Activated effector memory CD4-positive, alpha-beta T cell treated with Interleukin-2 at 50 U/mL for 16 hours (primary cell): ENCODE measurements around the gene LUZP1.

Experiments used
- DNase-seq: peaks from one replicate; pipeline ENCODE4 v3.0.0-alpha.2; 2020

LUZP1 gene

DNA sequence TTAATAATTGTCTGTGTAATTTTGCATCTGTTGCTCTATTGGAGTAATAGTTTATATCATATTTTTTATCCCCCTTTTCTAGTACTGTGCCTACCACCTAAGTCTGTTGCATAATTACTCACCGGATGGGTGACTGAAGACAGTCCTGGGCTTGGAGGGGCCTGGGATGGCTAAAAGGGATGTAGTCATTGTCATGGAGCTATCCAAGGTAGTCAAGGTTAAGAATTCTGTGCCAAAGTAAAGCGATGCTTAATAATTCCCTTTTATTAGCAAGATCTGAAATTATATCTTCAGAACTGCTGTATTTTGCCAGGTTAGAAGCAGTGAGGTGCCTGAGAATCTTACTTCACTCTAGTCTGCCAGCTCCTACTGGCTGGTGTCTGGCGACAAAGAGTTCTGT is 87.8 kb downstream of the LUZP1 start:
- no peak for DNase-seq

DNA sequence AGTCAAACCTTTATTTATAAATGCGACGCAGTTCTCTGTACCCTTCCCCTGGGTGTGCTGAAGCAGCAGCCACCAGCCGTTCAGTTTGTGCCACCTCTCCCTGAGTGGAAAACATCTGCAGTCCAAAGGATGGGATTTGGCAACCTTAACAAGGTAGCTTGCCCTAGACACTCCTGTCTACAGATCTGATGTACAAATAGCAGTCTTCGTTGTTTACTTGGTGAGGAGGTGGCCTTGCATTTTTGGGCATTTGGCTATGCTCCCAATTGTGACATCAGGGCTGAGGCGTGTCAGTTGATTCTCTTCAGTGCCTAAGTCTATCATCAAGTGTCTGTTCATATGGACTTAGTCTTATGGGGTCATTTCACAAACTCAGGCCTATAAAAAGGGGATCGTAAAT is 89.6 kb downstream of the LUZP1 start:
- no peak for DNase-seq

DNA sequence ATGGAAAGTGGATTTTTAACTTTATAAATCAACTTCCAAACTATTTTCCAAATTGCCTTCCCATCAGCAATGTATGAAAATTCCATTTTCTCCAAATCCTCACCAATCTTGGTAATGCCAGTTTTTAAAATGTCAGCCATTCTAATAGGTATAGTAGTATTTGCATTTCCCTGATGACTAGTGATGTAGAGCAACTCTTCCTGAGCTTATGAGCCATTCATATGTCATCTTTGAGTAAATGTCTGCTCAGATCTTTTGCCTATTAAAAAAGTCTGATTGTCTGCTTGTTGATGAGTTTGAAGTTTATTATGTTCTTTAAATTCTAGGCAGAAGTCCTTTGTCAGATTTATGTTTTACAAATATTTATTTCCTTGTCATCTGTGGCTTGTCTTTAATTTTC is 94.6 kb downstream of the LUZP1 start:
- DNase-seq: no peak

DNA sequence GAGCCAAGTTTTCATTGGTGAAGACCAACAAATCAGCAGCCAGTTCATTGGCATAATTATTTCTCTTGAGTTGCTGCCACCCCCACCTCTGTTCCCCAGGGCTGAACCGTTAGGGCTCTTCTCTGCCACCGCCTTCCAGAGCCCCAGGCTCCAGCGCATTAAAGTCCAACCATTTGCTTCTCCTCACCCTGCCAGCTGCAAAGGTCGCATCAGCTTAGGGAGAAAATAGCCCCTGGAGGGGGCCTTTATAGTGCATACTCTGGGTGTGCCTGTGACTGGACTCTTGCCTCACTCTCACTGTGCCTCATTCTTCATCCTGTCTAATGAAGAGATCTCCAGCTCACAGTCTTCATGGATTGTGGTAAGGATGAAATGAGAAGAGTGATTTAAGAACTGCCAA is 99.0 kb downstream of the LUZP1 start:
- no peak for DNase-seq

DNA sequence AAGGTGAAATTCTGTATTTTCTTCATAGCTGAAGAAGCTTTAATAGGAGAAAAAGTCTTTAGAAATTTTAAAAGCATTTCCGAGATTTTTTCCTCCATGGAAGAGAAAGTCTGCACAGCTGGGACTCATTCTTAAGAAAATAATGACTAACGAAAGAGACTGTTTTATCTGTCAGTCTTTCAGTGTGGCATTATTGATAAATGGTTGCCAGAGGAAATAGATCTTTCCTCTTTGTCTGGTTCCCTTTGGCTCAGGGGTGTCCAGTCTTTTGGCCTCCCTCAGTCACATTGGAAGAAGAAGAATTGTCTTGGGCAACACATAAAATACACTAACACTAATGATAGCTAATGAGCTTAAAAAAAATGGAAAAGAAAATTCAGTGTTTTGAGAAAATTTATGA is 99.5 kb downstream of the LUZP1 start:
- no peak for DNase-seq

DNA sequence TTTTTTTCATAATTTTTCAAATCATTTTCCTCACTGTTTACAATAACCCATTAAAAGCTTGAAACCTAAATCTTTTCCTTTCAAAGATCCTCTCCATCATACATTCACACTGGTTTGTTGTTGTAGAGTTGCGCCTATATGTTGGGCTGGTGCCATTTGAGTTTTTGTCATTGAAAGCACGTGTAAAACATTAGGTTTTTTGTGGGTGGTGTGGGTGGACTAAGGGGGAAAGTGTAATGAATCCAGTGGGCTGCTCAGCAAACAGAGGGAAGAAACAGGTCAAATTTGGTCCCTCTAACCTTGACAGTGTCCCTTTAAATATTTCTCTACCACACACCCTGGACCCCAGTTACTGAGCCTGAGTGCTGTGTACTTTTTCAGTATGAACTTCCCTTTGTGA is 102.6 kb downstream of the LUZP1 start:
- DNase-seq: no peak

DNA sequence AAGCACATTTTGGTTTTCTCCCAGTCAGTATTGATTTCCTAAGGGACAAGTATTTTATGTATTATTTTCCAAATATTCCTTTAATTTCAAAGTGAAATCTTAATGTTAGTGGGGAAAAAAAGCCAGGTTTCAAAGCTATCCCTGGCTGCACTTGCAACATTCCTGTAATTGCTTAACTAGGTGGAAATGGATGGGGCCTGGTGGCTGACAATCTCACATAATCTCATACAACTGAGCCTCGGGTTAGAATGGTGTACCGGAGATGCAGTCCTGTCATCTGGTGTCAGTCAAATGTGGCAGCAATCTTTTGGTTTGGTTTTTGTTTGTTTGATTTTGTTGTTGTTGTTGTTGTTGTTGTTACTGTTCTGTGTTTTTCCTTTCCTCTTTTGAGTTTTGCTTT is 103.3 kb downstream of the LUZP1 start:
- DNase-seq: no peak

DNA sequence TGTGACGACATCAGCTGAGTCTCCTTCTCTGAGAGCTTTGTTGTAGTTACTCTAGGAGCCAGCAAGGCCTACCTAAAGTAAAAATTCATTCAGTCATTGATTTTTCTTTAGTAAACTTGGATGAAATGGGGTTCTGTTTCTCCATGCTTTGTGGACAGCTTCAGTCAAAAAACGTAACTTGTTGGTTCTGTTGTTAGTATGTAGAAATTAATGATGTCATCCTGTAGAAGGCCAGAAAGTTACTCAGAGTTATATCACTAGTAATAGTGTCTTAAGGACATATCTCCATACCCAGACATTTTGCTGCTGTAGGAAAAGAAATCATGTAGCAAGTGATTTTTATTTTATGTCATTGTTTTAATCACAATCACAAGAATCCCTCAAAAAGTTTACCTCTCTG is 106.4 kb downstream of the LUZP1 start:
- no peak for DNase-seq

DNA sequence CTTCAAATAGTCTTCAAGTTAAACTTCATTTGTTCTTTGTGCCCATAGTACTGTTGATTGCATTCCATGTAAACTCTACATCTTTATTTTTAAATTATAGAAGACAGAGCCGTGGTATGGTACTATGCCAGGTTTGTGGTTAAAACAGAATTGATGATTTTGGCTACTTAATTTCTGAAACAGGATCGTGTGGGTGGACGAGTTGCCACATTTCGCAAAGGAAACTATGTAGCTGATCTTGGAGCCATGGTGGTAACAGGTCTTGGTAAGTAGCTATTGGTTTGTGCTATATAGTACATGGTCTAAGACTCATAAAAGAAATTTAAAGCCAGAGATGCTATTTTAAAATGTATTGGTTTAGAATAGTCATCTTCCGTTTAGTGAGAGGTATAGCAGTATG is 111.4 kb downstream of the LUZP1 start:
- no peak for DNase-seq

DNA sequence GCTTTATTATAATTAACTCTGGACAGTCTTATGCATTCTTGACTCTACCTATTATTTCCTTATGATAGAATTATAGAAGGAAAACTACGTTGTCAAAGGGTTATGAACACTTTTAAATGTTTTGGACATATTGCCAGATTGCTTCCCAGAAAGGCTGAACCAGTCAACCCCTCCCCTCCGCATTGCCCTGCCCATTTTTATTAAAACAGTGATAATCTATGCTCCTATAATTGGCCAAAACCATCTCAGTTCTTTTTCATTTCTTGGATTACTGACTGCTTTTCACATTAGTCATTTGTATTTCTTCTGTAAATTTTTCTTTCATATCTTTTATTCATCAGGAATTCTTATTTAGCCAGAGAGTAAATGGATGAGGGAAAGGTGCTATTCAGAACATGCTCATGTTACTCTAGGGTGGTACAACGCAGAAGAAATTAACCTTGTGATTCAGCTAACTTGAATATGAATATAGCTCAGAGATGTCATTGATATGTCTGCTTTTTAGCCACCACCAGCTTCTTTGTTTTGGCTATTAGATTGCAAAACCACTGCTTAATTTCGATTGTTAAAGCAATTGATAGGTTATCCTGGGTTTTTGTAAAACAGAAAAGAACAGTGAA is 117.3 kb downstream of the LUZP1 start:
- DNase-seq: no peak

DNA sequence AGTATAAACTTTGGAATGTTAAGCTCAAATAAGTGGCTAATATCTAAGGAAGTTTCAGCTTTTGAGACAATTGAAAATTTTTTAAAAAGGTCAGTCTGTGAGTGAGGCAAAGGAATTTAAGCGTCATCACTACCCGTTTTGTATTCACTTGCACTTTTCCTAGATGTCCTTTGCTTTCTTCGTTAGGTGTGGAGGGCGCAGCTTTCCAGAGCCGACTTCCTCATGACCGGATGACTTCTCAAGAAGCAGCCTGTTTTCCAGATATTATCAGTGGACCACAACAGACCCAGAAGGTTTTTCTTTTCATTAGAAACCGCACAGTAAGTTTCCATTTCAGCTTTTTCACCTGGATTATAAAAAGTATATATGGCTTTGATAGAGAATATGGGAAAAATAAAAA is 118.5 kb downstream of the LUZP1 start:
- no peak for DNase-seq

DNA sequence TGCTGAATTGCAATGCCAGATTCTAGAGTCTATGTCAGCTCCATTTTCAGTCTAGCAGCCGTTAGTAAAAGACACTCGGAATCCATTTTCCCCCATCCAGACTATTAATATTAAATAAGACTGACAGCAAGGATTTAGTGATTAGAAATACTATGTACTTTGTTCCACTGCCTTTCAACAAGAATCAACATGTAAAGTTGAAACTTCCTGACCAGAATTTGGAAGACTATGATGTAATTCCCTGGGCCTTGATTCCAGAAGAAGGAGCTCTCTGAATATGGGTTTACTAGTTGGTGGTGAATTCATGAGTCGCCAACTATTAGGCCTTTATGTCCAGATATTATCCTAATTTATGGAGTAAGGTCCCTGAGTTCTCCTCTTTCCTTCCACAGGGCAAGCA is 124.6 kb downstream of the LUZP1 start:
- DNase-seq: no peak

DNA sequence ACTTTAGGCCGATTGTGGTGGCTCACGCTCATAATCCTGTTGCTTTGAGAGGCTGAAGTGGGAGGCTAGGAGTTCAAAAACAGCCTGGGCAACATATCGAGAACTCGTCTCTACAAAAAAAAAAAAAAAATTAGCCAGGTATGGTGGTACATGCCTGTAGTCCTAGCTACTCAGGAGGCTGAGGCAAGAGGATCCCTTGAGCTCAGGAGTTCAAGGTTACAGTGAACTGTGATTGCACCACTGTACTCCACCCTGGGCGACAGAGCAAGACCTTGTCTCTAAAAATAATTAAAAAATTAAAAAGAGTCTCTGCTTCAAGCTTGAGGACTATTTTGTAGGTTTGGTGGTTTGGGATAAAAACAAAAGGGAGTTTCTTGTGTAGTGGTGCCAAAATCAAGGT is 128.1 kb downstream of the LUZP1 start:
- no peak for DNase-seq

DNA sequence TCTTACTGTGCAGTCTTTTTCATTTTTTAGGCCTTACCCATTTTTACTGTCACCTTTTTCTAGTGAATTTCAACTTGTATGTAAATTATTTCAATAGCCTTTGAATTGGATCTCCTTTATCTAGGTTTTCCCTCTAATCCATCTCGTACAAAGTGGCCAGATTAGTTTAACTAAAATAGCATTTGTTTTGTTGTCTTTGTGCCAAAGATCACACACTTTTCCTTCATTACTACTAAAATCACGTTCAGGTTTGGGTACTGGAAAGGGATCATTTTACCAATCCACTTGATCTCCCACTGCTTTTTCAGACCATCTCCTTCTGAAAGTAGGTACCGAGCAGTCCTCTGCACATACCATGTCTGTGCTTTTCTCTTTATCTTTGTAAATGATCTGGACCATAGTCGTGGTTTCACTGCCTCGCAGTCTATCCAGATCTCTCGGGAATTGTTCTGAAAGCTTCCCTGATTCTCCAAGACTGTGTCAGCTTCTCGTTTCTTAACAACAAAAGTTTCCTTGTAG is 129.3 kb downstream of the LUZP1 start:
- DNase-seq: no peak

DNA sequence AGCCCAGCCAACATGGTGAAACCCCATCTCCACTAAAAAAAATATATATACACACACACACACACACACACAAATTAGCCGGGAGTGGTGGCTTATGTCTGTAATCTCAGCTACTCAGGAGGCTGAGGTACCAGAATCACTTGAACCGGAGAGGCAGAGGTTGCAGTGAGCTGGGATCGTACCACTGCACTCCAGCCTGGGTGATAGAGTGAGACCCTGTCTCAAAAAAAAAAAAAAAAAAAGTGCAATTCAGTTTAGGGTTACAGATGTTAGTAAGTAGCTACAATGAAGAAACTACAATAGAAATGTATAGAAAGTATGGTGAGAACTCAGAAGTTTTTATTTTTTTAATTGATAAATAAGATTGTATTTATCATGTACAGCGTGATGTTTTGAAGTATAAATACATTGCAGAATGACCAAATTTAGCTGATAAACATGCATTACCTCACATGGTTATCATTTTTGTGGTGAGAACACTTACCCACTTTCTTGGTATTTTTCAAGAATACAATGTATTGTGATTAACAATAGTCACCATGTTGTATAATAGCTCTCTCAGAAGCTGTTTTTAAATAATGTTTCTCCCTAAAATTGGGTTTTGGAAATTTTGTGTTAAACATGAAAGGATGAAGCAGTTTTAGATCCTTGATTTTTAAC is 131.4 kb downstream of the LUZP1 start:
- no peak for DNase-seq

DNA sequence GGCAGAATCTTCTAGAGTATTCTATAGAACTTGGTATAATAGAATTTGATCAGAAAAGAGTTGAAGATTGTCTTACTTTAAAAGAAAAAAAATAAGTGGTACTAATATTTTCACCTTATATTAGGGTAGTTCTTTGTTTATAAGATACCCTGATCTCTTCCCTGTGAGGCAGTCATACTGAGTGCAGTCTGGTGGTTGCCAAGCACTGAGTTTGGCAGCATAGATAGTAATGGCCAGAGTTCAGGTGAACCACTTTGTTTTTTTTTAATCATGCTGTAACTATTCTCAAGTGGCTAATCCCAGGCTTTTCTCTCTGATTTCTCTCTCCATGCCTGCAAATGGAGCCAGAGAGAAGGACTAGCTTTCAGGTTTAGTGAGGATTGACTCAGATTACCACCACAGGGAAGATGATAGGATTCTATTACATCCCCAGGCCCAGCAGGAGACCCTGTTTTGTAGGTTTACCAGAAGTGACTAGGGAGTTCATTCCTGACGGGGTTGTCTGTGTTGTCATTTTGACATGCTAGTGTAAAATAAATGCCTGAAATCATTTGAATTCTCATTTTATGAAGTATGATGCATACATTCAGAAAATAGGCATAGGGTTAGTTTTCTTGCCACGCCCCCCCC is 132.7 kb downstream of the LUZP1 start:
- no peak for DNase-seq
